GM19395 (cell line): ENCODE measurements around the gene TCF3.
"Not testable (repeated sequence)": the region's sequence is repeated elsewhere in the genome, so short reads cannot be mapped to it uniquely, and the experiment has no call there.

Source experiments
- ATAC-seq: cut with Tn5 transposase; IDR thresholded peaks from one replicate; pipeline ENCODE4 v1.9.1; 2021; ENCODE audit warnings: mild to moderate bottlenecking, moderate library complexity; ENCODE audit not compliant: unreplicated experiment

The TCF3 gene

DNA sequence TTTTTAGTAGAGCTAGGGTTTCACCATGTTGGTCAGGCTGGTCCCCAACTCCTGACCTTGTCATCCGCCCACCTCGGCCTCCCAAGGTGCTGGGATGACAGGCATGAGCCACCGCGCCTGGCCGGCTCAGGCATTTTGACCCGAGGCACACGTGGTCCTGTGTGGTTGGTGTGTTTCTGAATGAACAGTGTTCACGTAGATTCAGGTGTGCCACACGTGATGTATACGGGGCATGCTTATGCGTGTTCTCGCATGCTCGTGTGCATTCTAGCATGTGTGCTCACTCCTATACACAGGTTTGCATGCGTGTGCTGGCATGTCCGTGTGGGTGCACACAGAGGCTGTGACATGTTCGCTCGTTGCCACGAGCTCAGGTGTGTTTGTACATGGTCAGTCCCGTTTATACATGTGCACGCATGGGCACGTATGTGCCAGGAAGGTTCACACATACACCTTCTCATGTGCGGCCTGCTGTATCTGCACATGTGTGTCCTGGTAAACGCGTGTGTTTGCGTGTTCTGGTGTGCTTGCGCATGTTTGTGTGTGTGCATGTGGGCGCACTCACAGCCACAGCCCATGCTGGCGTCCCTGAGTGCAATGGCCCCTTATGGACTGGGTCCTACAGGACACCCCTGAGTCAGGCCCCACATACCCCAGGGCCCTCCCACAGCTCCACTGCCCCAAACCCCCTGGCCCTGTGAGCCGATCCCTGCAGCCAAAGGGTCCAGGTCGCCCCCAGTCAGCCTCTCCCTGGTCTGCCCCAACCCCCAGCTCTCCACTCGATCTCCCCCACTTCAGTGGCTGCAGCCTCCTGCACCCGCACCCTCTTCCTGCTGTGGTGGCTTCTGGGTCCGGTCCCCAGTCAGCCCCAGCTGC is 20.6 kb upstream of the TCF3 start:
- ATAC-seq, result no peak

DNA sequence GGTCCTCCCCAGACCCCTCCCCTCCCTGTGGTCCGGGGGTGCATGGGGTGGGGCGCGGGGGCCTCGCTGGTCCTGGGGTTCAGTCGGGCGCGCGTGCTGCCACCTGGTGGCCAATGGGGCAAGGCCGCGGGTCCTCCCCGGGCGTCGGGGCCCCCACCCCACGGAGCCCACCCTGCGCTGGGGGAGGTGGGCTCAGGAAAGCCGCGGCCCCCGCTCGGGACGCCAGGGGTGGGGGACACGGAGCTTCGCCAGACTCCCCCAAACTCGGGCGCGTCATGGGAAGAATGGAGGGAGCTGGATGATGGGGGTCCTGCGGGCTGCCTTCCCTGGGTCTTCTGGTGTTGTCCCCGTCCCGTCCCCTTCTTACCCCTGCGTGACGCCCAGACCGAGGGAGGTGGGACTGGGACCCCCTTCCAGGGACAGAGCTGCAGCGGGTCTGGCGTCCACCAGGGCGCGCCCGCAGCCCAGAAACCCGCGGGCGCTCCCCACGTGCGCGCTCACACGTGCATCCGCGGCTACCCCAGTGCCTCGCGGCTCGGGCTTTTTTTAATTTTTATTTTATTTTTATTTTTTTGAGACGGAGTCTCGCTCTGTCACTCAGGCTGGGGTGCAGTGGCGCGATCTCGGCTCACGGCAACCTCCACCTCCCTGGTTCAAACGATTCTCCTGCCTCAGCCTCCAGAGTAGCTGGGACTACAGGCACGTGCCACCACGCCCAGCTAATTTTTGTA is 19.8 kb upstream of the TCF3 start:
- no peak for ATAC-seq

DNA sequence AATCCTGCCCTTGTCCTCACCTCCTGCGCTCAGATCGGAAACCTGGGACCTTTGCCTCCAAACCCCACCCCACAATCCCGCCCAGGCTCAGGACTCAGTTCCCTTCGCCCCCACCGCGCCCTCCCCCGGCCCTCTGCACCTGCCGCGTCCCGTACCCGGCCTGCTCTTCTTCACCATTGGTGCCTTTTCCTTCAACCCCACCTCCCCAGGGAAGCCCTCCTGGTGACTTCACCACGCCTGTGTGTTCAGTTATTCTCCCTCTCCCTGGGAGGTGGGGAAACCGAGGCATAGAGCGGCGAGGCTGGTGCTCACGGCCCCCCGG is 19.3 kb upstream of the TCF3 start:
- no peak for ATAC-seq

GRCh38 chr19:1670747-1671146 is 18.3 kb upstream of the TCF3 start:
- ATAC-seq, result not testable (repeated sequence)

DNA sequence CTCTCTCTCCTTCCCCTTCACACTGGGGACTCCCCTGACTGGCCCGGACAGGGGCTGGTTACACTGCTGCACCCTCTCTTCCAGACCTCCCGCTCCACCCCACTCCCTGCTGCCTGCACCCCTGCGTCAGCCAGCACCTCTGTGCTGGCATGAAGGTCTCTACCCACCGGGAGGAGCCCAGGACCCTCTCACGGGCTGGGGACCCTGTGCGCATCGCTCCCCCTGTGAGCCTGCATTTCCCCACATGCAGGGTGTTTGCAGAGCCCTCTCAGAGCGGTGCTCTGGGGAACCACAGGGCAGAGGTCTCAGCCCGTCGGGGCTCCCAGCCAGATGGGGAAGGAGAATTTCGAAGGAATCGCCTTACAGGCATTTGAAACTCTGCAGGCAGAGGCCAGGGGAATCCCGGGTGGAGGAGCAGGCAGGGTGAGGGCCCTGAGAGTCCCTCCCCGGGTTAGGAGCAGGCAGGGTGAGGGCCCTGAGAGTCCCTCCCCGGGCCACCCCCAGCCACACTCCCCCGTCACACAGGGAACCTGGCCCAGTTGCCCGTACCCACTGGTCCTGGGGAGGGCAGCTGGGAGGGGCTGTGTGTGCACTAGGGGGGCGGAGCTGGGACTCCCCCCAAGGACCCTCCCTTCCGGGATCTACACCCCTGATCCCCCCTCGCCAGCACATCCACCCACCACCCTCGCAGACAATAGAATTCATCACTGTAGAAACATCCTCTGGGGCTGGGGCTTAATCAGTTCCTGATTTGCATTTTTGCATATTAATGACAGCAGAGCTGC is 16.3 kb upstream of the TCF3 start:
- no peak for ATAC-seq

- ATAC-seq, result no peak
These were observed 15.7 kb upstream of the TCF3 start for GRCh38 chr19:1668048-1668485.

DNA sequence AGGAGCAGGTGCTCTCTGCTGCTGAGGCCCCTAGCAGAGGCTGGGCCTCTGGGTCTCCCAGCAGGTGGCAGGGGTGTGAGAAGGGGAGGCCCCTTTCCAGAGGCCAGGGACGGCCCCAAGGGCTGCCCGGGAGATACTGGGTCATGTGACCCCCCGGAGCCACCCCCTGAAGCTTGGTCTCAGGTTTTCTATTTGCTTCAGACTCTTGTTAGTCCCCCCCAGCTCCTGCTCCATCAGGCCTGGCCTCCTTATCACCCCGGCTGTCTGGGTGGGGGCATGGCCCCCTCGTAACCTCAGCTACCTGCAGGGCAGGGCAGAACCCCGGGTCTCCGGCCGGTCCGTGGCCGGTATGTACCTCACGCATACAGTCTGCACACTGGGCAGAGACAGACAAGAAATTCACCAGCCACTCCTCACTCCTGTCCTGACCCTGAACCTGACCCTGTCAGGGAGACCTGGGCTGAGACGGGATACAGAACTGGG is 13.2 kb upstream of the TCF3 start:
- ATAC-seq, result no peak

DNA sequence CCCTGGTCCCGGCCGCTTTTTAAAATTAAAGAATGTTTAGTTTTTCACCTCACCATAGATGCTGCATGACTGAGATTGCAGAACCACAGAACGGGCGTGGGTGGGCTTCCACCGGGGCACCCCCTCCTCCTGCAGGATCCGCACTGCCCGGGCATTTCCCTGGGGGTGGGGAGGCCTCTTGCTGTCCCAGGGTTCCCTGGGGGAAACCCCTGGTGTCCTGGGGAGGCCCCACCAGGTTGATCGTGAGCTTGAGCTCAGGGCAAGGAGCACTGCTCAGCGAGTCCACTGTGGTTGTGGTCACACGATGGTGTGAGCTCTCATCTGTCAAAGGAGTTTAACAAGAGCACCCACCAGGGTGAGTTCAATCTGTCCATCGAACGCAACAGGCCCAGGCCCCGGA is 11.4 kb upstream of the TCF3 start:
- ATAC-seq, result no peak

- ATAC-seq, result not testable (repeated sequence)
These were observed 10.8 kb upstream of the TCF3 start for GRCh38 chr19:1663227-1663626.

- ATAC-seq, result no peak
These were observed 9.6 kb upstream of the TCF3 start for GRCh38 chr19:1661995-1662394.

GRCh38 chr19:1659084-1659427 is 6.6 kb upstream of the TCF3 start:
- no peak for ATAC-seq

DNA sequence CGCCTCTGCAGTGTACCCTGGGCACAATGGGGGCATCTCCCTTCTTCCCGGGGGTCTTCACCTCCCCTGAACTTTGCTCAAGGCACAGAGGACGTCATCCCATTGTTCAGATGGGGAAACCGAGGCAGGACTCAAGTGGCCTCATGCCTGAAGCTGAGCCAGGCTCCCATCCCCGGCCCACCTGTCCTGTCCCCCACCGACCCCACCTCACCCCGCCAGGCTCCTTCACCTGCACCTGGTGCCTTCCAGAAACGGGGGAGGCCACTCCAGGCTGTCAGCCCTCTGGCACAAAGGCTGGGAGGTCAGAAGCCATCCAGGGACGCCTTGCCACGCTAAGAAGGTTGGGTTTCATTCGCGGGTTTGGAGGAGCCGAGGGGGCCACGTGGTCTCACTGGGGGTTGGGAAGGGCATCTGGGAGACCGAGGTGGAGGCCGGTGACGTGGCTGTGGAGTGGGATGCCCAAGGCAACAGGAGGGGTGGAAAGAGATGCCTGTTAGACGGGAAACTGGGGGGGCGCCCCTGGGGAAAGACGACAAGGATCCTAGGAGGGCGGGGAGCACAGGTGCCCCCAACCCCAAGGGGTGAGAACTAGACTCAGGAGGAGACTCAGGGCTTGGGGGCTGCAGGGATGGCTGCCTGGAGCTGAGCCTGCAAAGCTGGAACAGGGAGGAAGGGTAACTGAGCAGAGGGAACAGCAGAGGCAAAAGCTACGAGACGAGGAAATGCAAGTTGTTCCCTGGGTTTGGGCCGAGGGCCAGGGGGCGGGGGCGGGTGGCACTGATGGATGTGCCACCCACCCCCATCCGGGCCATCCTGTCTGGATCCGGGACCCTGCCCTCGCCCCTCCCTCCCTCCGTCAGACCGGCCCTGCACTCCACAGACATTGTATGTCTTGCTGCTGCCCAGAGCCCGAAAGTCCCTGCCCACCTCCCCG is 6.0 kb upstream of the TCF3 start:
- ATAC-seq, result no peak

GRCh38 chr19:1657746-1658145 is 5.3 kb upstream of the TCF3 start:
- ATAC-seq, result no peak

GRCh38 chr19:1656988-1657536 is 4.6 kb upstream of the TCF3 start:
- no peak for ATAC-seq

DNA sequence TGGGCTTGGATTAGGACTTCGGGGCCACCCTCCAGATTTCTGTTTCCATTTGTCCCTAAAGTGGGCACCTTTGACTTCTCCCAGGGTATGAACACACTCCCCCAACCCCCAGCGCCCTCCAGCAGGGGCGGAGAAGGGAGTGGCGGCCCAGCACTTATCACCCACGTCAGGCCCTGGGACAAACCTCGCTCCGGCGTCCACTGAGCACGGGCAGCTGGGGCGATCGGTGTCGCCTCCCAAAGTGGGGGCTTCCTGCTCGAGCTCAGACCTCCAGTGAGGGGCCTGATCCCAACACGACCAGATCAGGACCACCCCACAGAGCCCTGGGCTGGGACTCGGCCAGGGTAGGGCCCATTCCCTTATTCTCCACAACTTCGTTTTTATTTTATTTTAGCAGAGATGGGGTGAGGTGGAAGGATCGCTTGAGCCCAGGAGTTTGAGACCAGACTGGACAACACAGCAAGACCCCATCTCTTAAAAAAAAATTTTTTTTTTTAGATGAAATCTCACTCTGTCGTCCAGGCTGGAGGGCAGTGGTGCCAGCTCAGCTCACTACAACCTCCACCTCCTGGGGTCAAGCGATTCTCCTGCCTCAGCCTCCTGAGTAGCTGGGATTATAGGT is 3.7 kb upstream of the TCF3 start:
- no peak for ATAC-seq

DNA sequence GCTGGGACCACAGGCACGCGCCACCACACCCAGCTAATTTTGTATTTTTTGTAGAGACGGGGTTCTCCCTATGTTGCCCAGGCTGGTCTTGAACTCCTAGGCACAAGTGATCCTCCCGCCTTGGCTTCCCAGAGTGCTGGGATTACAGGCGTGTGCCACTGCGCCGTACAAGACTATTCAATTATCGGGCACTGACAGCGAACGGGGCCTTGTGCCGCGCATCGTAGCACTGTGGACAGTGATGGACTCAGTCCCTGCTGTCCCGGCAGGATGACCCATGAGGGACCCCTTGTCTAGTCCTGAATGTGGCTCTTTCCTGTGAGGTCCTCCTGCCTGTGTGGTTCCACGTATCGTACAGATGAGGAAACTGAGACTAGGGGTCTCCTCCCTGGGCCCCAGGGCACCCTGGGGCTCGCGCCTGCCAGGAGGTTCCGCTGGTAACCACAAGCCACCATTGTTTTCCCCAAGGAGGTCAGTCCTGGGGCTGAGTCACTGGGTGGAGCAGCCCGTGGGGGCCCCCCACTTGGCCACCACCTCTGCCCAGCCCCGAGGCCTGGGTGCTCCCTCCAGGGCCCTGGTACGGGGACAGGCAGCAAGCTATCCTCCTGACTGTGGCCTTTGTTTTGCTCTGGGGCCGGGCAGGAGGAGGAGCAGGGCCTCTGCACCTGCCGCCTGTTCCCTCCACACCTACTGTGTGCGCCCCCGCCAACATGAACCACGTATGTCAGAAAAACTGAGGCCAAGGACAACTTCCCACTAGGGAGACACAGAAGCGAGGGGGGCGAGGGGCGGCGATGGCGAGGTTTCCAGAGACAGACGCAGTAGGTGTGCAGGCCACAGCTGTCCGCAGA is 2.9 kb upstream of the TCF3 start:
- ATAC-seq, result no peak

GRCh38 chr19:1654178-1654792 is 1.9 kb upstream of the TCF3 start:
- ATAC-seq, result no peak

DNA sequence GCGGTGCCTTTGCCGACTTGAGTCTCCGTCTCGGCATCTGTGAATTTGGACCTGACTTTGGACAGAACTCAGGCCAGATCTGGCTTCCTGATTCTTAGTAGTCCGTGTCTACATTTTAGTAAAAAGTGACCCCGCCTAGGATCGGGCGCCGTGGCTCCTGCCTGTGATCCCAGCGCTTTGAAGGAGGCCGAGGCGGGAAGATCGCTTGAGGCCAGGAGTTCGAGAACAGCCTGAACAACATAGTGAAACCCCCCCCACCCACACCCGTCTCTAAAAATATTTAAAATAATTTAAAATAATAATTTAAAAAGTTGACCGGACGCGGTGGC is 849 bp upstream of the TCF3 start:
- ATAC-seq, result no peak
